VCaP (cell line): ENCODE measurements around the gene CFP.

Experiments used
- H3K27ac ChIP-seq: fragments of 450-650 bp; 2 replicates; pipeline ENCODE4 v1.5.1; 2017
- TF ChIP-seq, protein P1 (sequence below): fragments of 450-650 bp; conservative IDR thresholded peaks from 2 replicates; pipeline ENCODE4 v1.5.1; 2017; ENCODE audit warnings: mild to moderate bottlenecking, moderate library complexity

CFP gene

DNA sequence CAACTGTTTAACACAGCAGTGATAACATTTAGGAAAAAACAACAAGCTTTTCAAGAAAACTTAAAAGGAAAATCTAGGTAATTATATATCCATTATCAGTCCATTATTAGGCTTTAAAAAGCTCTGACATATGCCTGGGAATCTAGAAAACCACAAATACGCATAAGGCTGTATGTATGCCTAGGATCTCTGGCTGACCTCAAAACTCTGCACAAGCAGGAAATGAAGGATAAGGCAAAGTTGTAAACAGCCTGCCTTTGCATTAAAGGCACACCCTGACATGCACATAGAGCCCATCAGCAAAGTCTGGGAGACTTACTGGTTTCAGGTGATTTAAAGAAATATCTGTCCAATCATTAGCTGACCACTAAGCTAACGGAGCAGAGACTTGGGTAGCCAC, 33.5 kb downstream of the CFP start:
- TF ChIP-seq, protein P1, sequence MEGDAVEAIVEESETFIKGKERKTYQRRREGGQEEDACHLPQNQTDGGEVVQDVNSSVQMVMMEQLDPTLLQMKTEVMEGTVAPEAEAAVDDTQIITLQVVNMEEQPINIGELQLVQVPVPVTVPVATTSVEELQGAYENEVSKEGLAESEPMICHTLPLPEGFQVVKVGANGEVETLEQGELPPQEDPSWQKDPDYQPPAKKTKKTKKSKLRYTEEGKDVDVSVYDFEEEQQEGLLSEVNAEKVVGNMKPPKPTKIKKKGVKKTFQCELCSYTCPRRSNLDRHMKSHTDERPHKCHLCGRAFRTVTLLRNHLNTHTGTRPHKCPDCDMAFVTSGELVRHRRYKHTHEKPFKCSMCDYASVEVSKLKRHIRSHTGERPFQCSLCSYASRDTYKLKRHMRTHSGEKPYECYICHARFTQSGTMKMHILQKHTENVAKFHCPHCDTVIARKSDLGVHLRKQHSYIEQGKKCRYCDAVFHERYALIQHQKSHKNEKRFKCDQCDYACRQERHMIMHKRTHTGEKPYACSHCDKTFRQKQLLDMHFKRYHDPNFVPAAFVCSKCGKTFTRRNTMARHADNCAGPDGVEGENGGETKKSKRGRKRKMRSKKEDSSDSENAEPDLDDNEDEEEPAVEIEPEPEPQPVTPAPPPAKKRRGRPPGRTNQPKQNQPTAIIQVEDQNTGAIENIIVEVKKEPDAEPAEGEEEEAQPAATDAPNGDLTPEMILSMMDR: no peak
- no peak overlapping the region for H3K27ac ChIP-seq

DNA sequence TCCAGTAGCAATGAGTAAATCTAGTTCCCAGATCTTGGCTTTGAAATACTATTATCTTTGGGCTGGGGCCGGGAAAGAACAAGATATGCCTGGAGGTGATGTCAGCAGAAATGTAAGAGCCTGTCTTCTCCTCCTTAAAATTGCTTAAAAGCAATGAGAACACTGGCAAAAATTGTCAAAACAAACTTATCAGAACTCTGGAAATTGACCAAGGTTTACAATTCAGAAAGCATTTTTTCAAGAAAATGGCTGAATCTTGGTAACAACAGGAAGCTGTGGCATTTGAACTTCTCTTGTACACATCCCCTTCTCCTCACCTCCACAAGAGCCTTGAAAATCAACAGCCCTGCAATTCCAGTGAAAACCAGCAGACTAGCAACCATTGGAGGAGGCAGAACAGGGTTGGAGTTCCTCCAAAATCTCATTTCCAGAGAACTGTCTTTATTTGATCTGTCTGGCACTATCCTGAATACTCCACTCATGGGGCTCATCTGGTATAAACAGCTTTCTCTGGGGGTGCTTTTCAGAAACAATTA, 33.9 kb downstream of the CFP start:
- H3K27ac ChIP-seq: no peak overlapping the region
- TF ChIP-seq, protein P1: no peak; the same call in 1 of the 2 replicates

DNA sequence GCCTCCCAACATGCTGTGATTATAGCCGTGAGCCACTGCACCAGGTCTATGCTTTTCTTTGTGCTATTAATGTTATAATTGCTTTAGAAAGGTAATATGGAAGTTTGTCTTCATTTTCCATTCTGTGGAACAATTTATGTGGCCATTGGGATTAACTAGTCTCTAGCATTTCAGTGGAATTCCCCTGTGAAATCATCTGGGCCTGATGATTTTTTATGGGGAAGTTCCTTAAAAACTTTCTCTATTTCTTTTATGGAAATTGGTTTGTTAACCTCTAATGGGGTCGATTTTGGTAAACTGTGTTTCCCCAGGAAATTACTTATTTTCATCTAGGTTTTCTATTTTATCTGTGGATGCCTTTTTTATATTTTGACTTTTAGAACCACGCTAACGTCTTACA, 36.2 kb downstream of the CFP start:
- TF ChIP-seq, protein P1: no peak
- H3K27ac ChIP-seq: no peak overlapping the region

DNA sequence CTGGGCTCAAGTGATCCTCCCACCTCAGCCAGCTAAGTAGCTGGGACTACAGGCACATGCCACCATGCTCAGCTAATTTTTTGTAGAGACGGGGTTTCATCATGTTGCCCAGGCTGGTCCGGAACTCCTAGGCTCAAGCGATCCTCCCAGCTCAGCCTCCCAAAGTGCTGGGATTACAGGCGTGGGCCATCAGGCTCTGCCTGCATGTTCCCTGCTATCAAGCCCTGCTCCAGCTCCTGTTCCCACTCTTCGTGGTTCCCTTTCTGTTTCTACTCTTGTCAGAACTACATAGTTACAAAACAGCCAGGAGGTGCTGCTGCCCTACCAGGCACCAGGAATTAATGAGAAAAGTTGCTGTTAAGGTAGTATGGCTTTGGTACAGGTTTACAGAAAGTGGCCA, 38.7 kb downstream of the CFP start:
- H3K27ac ChIP-seq: no peak overlapping the region
- TF ChIP-seq, protein P1: no peak

DNA sequence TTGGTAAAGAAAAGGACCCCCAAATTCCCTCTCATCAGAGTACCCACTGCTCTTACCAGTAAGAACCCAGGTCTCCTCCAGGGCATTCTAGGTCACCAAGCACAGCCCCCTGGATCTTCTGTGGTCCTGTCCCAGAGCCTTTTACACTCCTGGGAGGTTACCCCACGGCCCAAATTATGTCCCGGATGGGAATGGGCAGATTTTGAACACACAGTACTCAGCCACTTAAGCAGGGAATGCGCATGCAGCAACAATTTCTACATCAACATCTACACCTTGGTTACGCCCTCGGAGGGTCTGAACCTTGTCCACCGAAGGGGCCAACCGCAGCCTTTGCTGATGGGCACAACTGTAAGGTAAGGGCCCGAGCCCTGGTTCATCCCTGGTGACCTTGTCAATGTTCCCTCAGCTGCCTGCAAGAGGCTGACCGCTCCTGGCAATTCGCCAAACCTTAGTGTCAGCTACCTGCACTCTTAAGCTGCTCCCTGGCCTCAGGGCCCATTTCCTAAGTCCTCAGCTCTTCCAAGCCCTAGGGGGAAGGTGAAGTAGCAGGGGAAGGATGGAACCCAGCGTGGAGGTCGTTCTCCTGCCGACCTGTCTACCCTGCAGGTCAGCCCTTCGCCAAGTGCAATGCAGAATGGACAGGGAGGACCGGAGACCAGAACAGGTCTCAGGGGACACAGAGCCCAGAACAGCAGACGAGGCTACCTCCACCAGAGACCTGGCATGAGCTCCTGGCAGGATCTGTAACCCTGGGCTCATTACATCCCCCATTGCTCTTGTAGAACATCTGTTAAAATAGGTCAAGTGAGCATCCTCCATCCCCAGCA, 41.6 kb downstream of the CFP start:
- TF ChIP-seq, protein P1: no peak
- no peak overlapping the region for H3K27ac ChIP-seq

DNA sequence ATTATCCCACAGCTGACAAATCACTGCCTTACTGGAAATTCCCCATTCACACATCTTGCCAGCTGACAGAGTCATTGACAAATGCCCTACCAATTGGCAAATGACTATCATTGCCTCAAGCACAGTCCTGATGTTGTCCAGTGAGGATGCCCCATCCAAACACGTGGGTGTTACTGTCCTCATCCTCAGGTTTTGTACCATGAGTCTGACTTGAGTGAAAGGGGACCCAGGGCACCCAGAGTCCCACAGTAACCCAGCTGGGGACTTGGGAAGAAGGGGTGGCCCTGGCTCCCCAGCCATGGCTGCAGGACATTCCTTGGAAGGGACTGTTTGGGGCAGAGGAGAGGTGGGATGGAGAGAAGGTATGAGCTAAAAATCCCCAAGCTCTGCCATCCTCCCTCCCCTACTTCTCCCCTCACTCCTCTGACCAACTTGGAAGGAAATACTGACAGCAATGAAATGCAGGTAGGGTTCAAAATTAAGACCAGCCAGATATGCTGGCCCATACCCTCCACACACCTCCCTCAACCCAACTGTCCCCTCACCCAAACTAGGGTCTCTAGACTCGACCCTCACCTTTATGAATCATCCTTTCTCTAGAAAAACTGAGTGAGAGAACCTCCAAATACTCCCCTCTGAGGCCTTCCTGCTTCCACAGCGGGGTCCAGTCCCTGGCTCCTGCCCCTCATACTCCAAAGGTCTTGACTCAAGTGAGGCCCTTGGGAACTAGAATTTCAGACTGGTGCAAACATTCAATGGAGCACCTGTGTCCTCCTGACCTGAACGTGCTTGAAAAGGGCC, 42.4 kb downstream of the CFP start:
- no peak overlapping the region for H3K27ac ChIP-seq
- TF ChIP-seq, protein P1: no peak
